Neural cell (in vitro differentiated cells): Measurements from ENCODE around the gene HPSE2.

Experiments
- EZH2 ChIP-seq: fragments of 200-600, 300-800 bp; shearing (Covaris generic), sonication (generic); IDR thresholded peaks from 2 replicates; pipeline ENCODE4 v1.6.1; 2014; ENCODE audit warnings: antibody characterized with exemption, low read length, borderline replicate concordance, mild to moderate bottlenecking; ENCODE audit not compliant: insufficient read depth, poor library complexity, severe bottlenecking
- MXI1 ChIP-seq: fragments of 450-650 bp; conservative IDR thresholded peaks from 2 replicates; pipeline ENCODE4 v1.6.1; 2014; ENCODE audit warnings: antibody characterized with exemption, mild to moderate bottlenecking; ENCODE audit not compliant: poor library complexity, severe bottlenecking
- SMC3 ChIP-seq: fragments of 450-650 bp; conservative IDR thresholded peaks from 2 replicates; pipeline ENCODE4 v1.6.1; 2014; ENCODE audit warnings: antibody characterized with exemption, mild to moderate bottlenecking, moderate library complexity; ENCODE audit not compliant: poor library complexity
- TF ChIP-seq, protein P1 (sequence below): fragments of 450-650 bp; IDR thresholded peaks from 2 replicates; pipeline ENCODE4 v1.5.1; 2014; ENCODE audit warnings: antibody characterized with exemption, mild to moderate bottlenecking, moderate library complexity; ENCODE audit not compliant: poor library complexity, severe bottlenecking
- TF ChIP-seq, protein P2 (sequence below): IDR thresholded peaks from 2 replicates; pipeline ENCODE4 v1.6.1; 2012; ENCODE audit warnings: borderline replicate concordance

DNA sequence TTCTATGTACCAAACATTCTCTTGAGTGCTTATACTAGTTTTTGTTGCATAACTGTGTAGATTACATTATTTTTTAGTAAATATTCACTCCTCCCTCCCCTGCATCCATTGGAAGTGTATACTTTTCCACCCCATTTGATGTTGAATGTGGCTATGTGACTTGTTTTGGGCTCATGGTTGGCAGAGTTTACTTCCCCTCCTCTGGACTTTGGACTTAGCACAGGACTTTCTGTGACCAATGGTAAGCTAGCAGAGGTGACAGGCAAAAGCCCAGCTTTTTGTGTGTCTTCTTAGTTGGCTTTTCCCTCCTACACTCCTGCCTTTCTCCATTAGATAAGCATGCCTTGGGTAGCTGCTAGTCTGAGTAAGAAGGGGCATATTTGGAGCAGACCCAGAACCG is 353.9 kb downstream of the HPSE2 start:
- TF ChIP-seq, protein P1, sequence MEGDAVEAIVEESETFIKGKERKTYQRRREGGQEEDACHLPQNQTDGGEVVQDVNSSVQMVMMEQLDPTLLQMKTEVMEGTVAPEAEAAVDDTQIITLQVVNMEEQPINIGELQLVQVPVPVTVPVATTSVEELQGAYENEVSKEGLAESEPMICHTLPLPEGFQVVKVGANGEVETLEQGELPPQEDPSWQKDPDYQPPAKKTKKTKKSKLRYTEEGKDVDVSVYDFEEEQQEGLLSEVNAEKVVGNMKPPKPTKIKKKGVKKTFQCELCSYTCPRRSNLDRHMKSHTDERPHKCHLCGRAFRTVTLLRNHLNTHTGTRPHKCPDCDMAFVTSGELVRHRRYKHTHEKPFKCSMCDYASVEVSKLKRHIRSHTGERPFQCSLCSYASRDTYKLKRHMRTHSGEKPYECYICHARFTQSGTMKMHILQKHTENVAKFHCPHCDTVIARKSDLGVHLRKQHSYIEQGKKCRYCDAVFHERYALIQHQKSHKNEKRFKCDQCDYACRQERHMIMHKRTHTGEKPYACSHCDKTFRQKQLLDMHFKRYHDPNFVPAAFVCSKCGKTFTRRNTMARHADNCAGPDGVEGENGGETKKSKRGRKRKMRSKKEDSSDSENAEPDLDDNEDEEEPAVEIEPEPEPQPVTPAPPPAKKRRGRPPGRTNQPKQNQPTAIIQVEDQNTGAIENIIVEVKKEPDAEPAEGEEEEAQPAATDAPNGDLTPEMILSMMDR = no peak
- TF ChIP-seq, protein P2, sequence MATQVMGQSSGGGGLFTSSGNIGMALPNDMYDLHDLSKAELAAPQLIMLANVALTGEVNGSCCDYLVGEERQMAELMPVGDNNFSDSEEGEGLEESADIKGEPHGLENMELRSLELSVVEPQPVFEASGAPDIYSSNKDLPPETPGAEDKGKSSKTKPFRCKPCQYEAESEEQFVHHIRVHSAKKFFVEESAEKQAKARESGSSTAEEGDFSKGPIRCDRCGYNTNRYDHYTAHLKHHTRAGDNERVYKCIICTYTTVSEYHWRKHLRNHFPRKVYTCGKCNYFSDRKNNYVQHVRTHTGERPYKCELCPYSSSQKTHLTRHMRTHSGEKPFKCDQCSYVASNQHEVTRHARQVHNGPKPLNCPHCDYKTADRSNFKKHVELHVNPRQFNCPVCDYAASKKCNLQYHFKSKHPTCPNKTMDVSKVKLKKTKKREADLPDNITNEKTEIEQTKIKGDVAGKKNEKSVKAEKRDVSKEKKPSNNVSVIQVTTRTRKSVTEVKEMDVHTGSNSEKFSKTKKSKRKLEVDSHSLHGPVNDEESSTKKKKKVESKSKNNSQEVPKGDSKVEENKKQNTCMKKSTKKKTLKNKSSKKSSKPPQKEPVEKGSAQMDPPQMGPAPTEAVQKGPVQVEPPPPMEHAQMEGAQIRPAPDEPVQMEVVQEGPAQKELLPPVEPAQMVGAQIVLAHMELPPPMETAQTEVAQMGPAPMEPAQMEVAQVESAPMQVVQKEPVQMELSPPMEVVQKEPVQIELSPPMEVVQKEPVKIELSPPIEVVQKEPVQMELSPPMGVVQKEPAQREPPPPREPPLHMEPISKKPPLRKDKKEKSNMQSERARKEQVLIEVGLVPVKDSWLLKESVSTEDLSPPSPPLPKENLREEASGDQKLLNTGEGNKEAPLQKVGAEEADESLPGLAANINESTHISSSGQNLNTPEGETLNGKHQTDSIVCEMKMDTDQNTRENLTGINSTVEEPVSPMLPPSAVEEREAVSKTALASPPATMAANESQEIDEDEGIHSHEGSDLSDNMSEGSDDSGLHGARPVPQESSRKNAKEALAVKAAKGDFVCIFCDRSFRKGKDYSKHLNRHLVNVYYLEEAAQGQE = no peak
- TF ChIP-seq EZH2 (no peak), SMC3 (no peak), MXI1 (no peak)
